Stimulated activated CD8-positive, alpha-beta memory T cell treated with anti-CD3 and anti-CD28 coated beads, Interleukin-15, amount 100 ng/mL, for 48 hours (primary cell): ENCODE results near the gene ASB2.

Experiments used
- DNase-seq, 2 donors: peaks; one replicate each; pipeline ENCODE4 v3.0.0-alpha.2; 2020; ENCODE audit warnings: low read depth in 2 of 2

The ASB2 gene

GRCh38 chr14:93976477-93977057 lies at the start of gene ASB2:
Gene ASB2 (minus strand): TSS chr14:93976570. CDS start chr14:93964539, 12,031 bp downstream.
- DNase-seq = no peak

GRCh38 chr14:94025720-94026119 lies 49.4 kb upstream of the ASB2 start:
- no peak for DNase-seq

GRCh38 chr14:94024549-94024948 lies 48.2 kb upstream of the ASB2 start:
- DNase-seq = no peak

- no peak for DNase-seq
Observed at GRCh38 chr14:94022532-94023411, 46.4 kb upstream of the ASB2 start.

GRCh38 chr14:94021416-94022157 lies 45.2 kb upstream of the ASB2 start:
- DNase-seq = peak in 1 of 2 donors; percentile 40

GRCh38 chr14:94021001-94021400 lies 44.6 kb upstream of the ASB2 start:
- no peak for DNase-seq

- DNase-seq = no peak
Observed at GRCh38 chr14:94020267-94020666, 43.9 kb upstream of the ASB2 start.

GRCh38 chr14:94019329-94019728 lies 43.0 kb upstream of the ASB2 start:
- DNase-seq = no peak

GRCh38 chr14:94018308-94018707 lies 41.9 kb upstream of the ASB2 start:
- DNase-seq = no peak

GRCh38 chr14:94016446-94016976 lies 40.1 kb upstream of the ASB2 start:
- DNase-seq = no peak

- DNase-seq = no peak
Observed at GRCh38 chr14:94015223-94015622, 38.9 kb upstream of the ASB2 start.

GRCh38 chr14:94014382-94014781 lies 38.0 kb upstream of the ASB2 start:
- no peak for DNase-seq

GRCh38 chr14:94011795-94012194 lies 35.4 kb upstream of the ASB2 start:
- no peak for DNase-seq

GRCh38 chr14:94010625-94011024 lies 34.3 kb upstream of the ASB2 start:
- DNase-seq = no peak

- no peak for DNase-seq
Observed at GRCh38 chr14:94009767-94010166, 33.4 kb upstream of the ASB2 start.

- no peak for DNase-seq
Observed at GRCh38 chr14:94008234-94008633, 31.9 kb upstream of the ASB2 start.

GRCh38 chr14:94005324-94006073 lies 29.1 kb upstream of the ASB2 start:
- no peak for DNase-seq

GRCh38 chr14:94004015-94004414 lies 27.6 kb upstream of the ASB2 start:
- DNase-seq = no peak

GRCh38 chr14:94003397-94003796 lies 27.0 kb upstream of the ASB2 start:
- no peak for DNase-seq

GRCh38 chr14:94001501-94002396 lies 25.4 kb upstream of the ASB2 start:
- peak in 1 of 2 donors; percentile 32 for DNase-seq

- DNase-seq = no peak
Observed at GRCh38 chr14:94001016-94001415, 24.6 kb upstream of the ASB2 start.
